ENCODE data around the gene RNF212.

RNF212 gene

DNA sequence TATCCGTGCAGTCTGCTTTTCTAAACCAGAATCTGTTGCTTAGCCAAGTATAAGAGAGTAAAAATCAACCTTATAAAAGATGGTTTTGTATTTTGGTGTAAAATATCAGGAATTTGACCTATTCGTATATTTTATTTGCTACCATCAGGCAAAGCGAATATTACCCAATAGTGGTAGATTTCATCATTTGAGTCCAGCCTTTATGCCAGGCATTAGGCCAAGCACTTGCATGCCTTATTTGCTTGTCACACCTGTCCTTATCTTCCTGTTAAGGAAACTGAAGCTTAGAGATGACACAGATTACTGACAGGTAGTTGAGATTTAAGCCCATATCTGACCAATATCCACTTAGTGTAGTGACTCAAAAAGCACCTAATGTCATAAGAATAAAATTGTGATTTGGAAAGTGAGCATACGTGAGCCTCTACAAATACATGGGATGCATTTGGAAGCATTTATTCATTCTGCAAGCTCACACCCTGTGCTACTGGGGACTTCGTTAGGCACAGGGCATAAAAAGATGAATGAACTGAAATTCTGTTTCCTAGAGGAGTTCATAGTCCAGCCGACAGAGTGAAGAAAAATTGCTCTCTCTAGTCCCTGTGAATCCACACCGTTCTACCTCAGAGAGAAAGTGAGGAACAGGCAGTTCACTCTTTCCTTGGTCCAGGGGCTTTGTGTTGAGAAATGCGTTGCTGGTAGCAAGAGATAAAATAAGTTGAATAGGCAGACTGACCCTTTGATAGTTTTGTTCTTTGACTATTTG lies 2.3 kb upstream of the RNF212 start:
- DNase-seq = no peak

DNA sequence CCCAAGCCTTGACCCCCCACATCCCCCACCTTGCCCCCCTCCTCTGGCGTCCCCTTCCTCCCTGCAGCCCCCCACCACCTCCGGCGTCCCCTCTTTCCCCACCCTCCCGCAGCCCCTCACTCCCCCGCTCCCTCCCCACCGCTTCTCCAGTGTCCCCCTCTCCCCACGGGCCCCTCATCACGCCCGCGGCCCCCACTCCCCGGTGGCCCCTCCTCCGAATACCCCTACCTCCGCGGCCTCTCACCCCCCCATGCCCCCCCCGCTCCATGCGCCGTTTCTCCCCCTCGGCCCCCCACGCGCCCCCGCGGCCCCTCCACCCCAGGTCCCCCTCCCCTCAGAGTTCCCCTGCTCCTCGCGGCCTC lies 562 bp downstream of the RNF212 start:
- DNase-seq = no peak

DNA sequence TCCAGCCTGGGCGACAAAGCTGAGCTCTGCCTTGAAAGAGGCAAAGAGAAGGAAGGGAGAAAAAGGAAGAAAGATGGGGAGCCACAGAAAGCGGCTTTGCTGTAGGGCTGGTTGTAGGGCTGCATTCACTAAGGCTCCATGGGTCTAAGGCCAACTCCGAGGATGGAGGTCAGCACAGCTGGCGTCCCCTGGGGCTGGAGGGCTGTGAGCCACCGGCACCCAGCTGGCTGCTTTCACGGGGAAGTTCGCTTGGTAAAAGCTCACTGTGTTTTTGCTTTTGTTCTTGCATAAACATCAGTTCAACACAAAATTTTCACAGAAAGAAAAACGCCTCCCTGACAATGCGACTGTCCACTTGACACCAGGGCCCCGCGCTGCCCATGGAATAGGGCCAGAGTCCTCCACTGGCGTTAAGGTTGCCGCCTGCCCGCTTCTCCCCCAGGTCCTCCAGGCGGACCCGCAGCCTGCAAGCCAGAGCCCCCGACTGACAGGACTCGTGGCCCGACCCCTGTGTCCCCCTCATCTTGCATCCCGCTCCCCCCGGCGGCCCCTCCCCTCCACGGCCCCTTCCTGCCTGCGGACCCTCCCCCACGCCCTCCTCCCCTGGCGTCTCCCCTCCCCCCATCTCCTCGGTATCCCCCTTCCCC lies 1.1 kb downstream of the RNF212 start:
- no peak for DNase-seq

- DNase-seq = no peak
Measured at GRCh38 chr4:1111259-1111809, 2.0 kb downstream of the RNF212 start.

DNA sequence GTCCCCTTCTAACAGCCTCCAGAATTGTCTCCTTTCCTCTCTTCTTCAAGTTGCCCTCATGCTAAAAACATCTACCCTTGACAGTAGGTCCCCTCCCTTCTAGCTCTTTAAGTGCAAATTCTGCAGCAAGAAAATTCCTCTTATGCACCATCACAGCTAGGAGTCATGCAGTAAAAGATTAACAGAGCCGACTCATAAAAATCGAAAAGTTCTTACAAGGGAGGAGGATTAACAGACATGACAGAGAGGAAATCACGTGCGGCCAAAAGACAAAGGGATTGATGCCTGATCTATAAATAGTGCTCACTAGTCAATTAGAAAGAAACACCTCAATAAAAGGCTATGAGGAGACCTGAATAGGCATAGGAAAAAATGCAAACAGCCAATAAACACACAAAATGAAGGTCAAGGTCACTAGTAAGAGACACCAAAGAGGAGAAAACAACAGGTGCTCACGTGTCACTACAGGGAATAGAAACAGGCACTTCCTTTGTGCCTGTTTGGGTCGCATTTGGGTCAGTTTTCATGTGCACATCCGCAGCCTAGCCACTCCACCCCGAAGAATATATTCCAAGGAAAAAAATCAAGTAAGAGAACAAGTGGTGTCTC lies 3.4 kb downstream of the RNF212 start:
- peak; percentile 16 for DNase-seq

GRCh38 chr4:1109333-1109732 lies 4.0 kb downstream of the RNF212 start:
- no peak for DNase-seq

DNA sequence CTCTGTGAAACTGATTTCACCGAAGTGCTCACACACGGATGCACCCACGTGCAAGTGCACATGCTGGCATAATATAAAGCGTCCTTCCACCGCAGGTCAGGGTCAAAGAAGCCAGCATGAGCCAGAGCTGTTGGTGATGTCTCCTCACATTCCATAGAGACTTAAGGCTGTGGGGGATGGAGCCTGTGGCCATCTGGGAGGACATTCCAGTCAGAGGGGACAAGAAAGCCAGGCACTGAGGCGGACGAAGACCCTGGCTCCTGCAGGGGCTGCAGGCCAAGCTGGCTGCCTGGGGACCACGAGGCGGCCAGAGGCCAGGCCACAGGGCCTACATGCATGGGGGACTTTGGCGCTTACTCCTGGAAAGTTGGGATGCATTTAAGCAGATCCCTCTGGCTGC lies 7.7 kb downstream of the RNF212 start:
- DNase-seq = no peak

GRCh38 chr4:1105067-1105466 lies 8.3 kb downstream of the RNF212 start:
- DNase-seq = no peak

GRCh38 chr4:1104647-1105046 lies 8.7 kb downstream of the RNF212 start:
- no peak for DNase-seq

GRCh38 chr4:1099684-1100335 lies 13.6 kb downstream of the RNF212 start:
- no peak for DNase-seq

GRCh38 chr4:1099270-1099669 lies 14.1 kb downstream of the RNF212 start:
- DNase-seq = no peak

GRCh38 chr4:1098311-1098925 lies 14.9 kb downstream of the RNF212 start:
- no peak for DNase-seq

DNA sequence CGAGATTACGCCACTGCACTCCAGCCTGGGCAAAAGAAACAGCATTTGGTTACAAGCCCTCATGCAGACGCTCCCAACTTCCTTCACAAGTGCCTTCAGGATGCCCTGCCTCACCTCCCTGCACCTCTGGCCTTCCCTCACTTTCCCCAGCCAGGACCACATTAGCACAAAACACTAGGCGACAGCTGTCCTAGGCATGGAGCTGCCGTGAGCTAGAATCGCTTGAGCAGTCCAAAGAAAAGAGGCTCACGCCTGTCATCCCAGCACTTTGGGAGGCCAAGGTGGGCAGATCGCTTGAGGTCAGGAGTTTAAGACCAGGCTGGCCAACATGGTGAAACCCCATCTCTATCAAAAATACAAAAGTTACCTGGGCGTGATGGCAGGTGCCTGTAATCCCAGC lies 15.8 kb downstream of the RNF212 start:
- no peak for DNase-seq

DNA sequence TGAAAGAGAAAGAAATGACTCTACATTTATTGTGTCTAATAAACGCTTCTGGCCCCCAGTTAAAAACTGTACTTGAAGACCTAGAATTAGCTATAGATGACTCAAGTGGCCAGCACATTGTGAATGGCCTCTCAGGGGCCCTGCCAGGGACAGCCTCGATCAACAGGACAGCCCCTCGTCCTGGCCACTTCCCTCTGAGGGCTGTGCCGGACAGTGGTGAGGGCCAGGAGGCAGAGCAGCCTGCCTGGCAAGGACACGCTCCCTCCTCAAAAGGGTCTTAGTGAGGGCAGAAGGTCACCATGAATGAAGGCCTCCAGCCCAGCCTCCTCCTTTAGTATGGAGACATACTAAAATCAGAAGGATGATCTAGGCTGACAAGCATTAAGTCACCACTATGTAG lies 16.5 kb downstream of the RNF212 start:
- no peak for DNase-seq

- DNase-seq = no peak
Measured at GRCh38 chr4:1094336-1094690, 19.1 kb downstream of the RNF212 start.

GRCh38 chr4:1093391-1094335 lies 19.7 kb downstream of the RNF212 start:
- DNase-seq = no peak

GRCh38 chr4:1092983-1093361 lies 20.4 kb downstream of the RNF212 start:
- DNase-seq = no peak

- no peak for DNase-seq
Measured at GRCh38 chr4:1092026-1092982, 21.1 kb downstream of the RNF212 start.

- no peak for DNase-seq
Measured at GRCh38 chr4:1091561-1091995, 21.8 kb downstream of the RNF212 start.
